Hepatocyte (in vitro differentiated cells): ENCODE results near the gene GDI1. TPM values are rescaled to one million over a fixed set of nuclear protein-coding genes. Genes with fewer than 3 reads are reported as not detected.

Experiments used
- DNase-seq: peaks from one replicate; pipeline ENCODE4 v3.0.0-alpha.2; 2016; ENCODE audit warnings: low spot score
- H2AFZ ChIP-seq: fragments of 200-600 bp; sonication (generic); 2 replicates; pipeline ENCODE4 v1.6.0; 2016; ENCODE audit warnings: antibody characterized with exemption, mild to moderate bottlenecking
- H3K27ac ChIP-seq: fragments of 200-600 bp; sonication (generic); 2 replicates; pipeline ENCODE4 v1.5.1; 2016; ENCODE audit warnings: mild to moderate bottlenecking
- H3K27me3 ChIP-seq: fragments of 200-600 bp; sonication (generic); 2 replicates; pipeline ENCODE4 v1.6.1; 2016
- H3K36me3 ChIP-seq: fragments of 200-600 bp; sonication (generic); replicated peaks from 2 replicates; pipeline ENCODE4 v1.5.1; 2016; ENCODE audit warnings: low read depth; ENCODE audit not compliant: insufficient read depth
- H3K4me1 ChIP-seq: fragments of 200-600 bp; sonication (generic); 2 replicates; pipeline ENCODE4 v1.5.1; 2016; ENCODE audit warnings: mild to moderate bottlenecking, moderate library complexity; ENCODE audit not compliant: insufficient read depth
- H3K4me2 ChIP-seq: fragments of 200-600 bp; sonication (generic); 2 replicates; pipeline ENCODE4 v1.6.0; 2016
- H3K4me3 ChIP-seq: fragments of 200-600 bp; sonication (generic); 2 replicates; pipeline ENCODE4 v1.5.1; 2016; ENCODE audit warnings: mild to moderate bottlenecking
- H3K79me2 ChIP-seq: fragments of 200-600 bp; sonication (generic); 2 replicates; pipeline ENCODE4 v1.6.0; 2017; ENCODE audit warnings: mild to moderate bottlenecking
- H3K9me2 ChIP-seq: fragments of 200-600 bp; sonication (generic); replicated peaks from 2 replicates; pipeline ENCODE4 v1.6.0; 2017; ENCODE audit warnings: mild to moderate bottlenecking; ENCODE audit not compliant: insufficient read depth
- H3K9me3 ChIP-seq: fragments of 200-600 bp; sonication (generic); 2 replicates; pipeline ENCODE4 v1.5.1; 2016; ENCODE audit warnings: low read depth, mild to moderate bottlenecking
- H4K20me1 ChIP-seq: fragments of 200-600 bp; sonication (generic); 2 replicates; pipeline ENCODE4 v1.6.0; 2016; ENCODE audit warnings: mild to moderate bottlenecking; ENCODE audit not compliant: insufficient read depth, poor library complexity, severe bottlenecking
- CTCF ChIP-seq: fragments of 200-600 bp; sonication (generic); IDR thresholded peaks from 2 replicates; pipeline ENCODE4 v1.5.1; 2016; ENCODE audit warnings: antibody characterized with exemption, mild to moderate bottlenecking; ENCODE audit not compliant: poor library complexity
- EZH2 ChIP-seq: fragments of 200-600 bp; sonication (generic); IDR thresholded peaks from 2 replicates; pipeline ENCODE4 v1.6.1; 2016; ENCODE audit warnings: antibody characterized with exemption, mild to moderate bottlenecking, borderline replicate concordance
- EZH2phosphoT487 ChIP-seq: fragments of 200-600 bp; sonication (generic); IDR thresholded peaks from one replicate; pipeline ENCODE4 v1.6.1; 2018; ENCODE audit warnings: antibody characterized with exemption, mild to moderate bottlenecking, low read depth, moderate library complexity; ENCODE audit not compliant: unreplicated experiment, severe bottlenecking
- WGBS: methylation state at CpG from one replicate; pipeline ENCODE4 v1.1.6; 2016; ENCODE audit warnings: low lambda C conversion rate; ENCODE audit errors: missing lambda C conversion rate; 5-methylcytosine and 5-hydroxymethylcytosine counted together
- polyA plus RNA-seq: library from polyadenylated mRNA; unstranded; fragments of >200 nt; fragmentation: Nextera tagmentation; extraction: Ambion mirVana; gene quantifications from 2 replicates; pipeline ENCODE4 v1.2.1, GENCODE V29; 2016
- total RNA-seq: library from RNA; depleted of rRNA; stranded (reverse); fragments of >200 nt; gene quantifications from 2 replicates; pipeline ENCODE4 v1.2.3, GENCODE V29; 2014

Gene GDI1
- total and polyA plus RNA-seq, 2 experiments from 2014 or later, result 101 to 102 TPM

DNA sequence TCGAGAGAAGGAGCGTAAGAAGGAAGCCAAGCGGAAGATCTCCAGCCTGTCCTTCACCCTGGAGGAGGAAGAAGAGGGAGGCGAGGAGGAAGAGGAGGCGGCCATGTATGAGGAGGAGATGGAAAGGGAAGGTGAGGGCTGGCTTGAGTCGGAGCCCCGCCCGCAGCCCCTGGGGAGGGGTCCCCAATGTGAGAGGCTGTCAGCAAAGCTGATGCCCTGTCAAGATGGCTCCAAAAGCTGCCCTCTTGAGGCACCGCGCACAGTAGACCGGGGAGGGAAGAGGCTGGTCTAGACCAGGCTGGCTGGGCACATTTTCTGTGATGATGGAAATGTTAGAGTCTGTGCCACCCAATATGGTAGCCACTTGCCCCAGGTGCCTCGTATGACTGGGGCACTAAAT lies 9.5 kb downstream of the GDI1 start:
- H3K4me1 ChIP-seq, result no peaks in the 10 kb centered on the region
- no peak overlapping the region for H3K4me2 ChIP-seq
- no peaks in the 10 kb centered on the region for H3K27me3 ChIP-seq
- H3K9me2 ChIP-seq, result no peaks in the 10 kb centered on the region
- no peak for TF ChIP-seq EZH2phosphoT487
- no peak for TF ChIP-seq EZH2
- TF ChIP-seq CTCF, result no peak
- no peaks in the 10 kb centered on the region for H3K36me3 ChIP-seq
- peaks cover 13% of the 10 kb centered on the region for H3K79me2 ChIP-seq
- 93% methylated on average over 9 of the region's 12 CpGs for WGBS
- no peak for DNase-seq
- no peaks in the 10 kb centered on the region for H3K9me3 ChIP-seq
- no peak overlapping the region for H2AFZ ChIP-seq
- no peak overlapping the region for H3K27ac ChIP-seq
- no peak overlapping the region for H3K4me3 ChIP-seq
- H4K20me1 ChIP-seq, result peaks cover 3% of the 10 kb centered on the region

DNA sequence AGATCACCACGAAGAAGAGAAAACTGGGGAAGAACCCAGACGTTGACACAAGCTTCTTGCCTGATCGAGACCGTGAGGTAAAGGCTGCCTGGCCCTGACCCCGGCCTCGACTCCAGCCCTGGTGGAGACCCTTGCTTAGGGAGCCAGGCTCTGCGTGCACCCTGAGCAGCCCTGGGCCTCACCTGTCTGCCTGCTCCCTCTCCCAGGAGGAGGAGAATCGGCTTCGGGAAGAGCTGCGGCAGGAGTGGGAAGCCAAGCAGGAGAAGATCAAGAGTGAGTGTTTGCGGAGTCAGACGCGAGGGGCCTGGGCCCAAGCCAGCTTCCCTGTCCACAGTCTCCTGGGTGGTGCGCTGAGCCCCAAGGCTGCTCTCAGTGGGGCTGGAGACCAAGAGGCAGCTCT lies 11.5 kb downstream of the GDI1 start:
- WGBS, result 87% methylated on average over 14 of the region's 14 CpGs
- Histone ChIP-seq H3K9me3 (no peaks in the 10 kb centered on the region), H3K79me2 (peaks cover 13% of the 10 kb centered on the region), H3K36me3 (no peaks in the 10 kb centered on the region), H3K4me3 (no peak overlapping the region), H4K20me1 (peaks cover 3% of the 10 kb centered on the region), H3K27ac (no peak overlapping the region), H2AFZ (no peak overlapping the region), H3K4me2 (no peak overlapping the region), H3K27me3 (no peaks in the 10 kb centered on the region), H3K4me1 (no peaks in the 10 kb centered on the region), H3K9me2 (no peaks in the 10 kb centered on the region)
- DNase-seq, result no peak
- TF ChIP-seq EZH2, result no peak
- no peak for TF ChIP-seq CTCF
- no peak for TF ChIP-seq EZH2phosphoT487

GRCh38 chrX:154449618-154450017 lies 12.7 kb downstream of the GDI1 start:
- no peaks in the 10 kb centered on the region for H3K36me3 ChIP-seq
- no peaks in the 10 kb centered on the region for H3K27me3 ChIP-seq
- DNase-seq, result no peak
- H2AFZ ChIP-seq, result no peak overlapping the region
- peaks cover 3% of the 10 kb centered on the region for H4K20me1 ChIP-seq
- H3K9me2 ChIP-seq, result no peaks in the 10 kb centered on the region
- no peak overlapping the region for H3K4me2 ChIP-seq
- no peak overlapping the region for H3K4me3 ChIP-seq
- no peak for TF ChIP-seq EZH2
- TF ChIP-seq EZH2phosphoT487, result no peak
- TF ChIP-seq CTCF, result no peak
- H3K9me3 ChIP-seq, result no peaks in the 10 kb centered on the region
- WGBS, result 87% methylated on average over 14 of the region's 18 CpGs
- no peaks in the 10 kb centered on the region for H3K4me1 ChIP-seq
- no peak overlapping the region for H3K27ac ChIP-seq
- H3K79me2 ChIP-seq, result peaks cover 10% of the 10 kb centered on the region

DNA sequence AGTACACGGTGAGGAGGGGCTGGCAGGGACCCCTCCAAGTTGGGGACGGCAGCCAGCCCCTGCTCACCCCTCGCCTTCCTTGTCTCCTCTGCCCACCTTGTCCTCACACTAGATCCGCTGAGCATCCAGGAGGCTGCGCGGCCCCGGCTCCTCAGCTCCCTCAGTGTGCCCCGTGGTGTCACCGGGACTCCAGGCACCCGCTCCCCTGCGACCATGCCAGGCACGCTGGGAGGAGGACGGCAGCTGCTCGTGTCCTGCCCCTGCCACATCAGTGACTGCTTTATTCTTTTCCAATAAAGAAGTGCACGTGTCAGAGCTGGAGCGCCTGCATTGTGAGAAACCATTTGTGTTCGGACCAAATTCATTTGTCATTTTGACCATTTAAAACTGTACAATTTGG lies 13.4 kb downstream of the GDI1 start:
- Histone ChIP-seq H3K9me2 (no peaks in the 10 kb centered on the region), H3K27me3 (no peaks in the 10 kb centered on the region), H3K4me3 (no peak overlapping the region), H3K9me3 (no peaks in the 10 kb centered on the region), H3K4me1 (no peaks in the 10 kb centered on the region), H2AFZ (no peak overlapping the region), H3K4me2 (no peak overlapping the region), H3K79me2 (peaks cover 3% of the 10 kb centered on the region), H3K27ac (no peak overlapping the region), H4K20me1 (peaks cover 3% of the 10 kb centered on the region), H3K36me3 (no peaks in the 10 kb centered on the region)
- WGBS, result 89% methylated on average over 17 of the region's 17 CpGs
- no peak for DNase-seq
- TF ChIP-seq EZH2phosphoT487 (no peak), EZH2 (no peak), CTCF (no peak)
